B cell (primary cell): ENCODE results near the gene CHD9NB. TPM values are rescaled to one million over a fixed set of nuclear protein-coding genes. Genes with fewer than 3 reads are reported as not detected.

Experiments
- ATAC-seq: fragments of 200-7000 bp; cut with Tn5 transposase; one replicate; pipeline ENCODE4 v1.10.0; 2021; ENCODE audit warnings: low read depth, mild to moderate bottlenecking, moderate number of reproducible peaks, moderate library complexity
- CTCF ChIA-PET: fragments of 350-600 bp; sonication (Branson Sonifier 250); formaldehyde crosslinking; loops from one replicate; lab custom pipeline; 2021; ENCODE audit warnings: antibody characterized with exemption, inconsistent platforms; lab: Charles Lee
- POLR2A ChIA-PET: fragments of 350-600 bp; sonication (Branson Sonifier 250); formaldehyde crosslinking; loops from one replicate; lab custom pipeline; 2021; ENCODE audit warnings: antibody characterized with exemption; lab: Charles Lee
- DNase-seq: peaks from one replicate; pipeline ENCODE4 v3.0.0; 2013
- H2AFZ ChIP-seq: 2 replicates; pipeline ENCODE4 v1.6.1; 2012; ENCODE audit warnings: mild to moderate bottlenecking, low read depth, low read length; ENCODE audit not compliant: insufficient read depth, poor library complexity, severe bottlenecking
- H3K27ac ChIP-seq, 2 donors: 1 replicate in 1 of 2; 2 replicates in 1 of 2; pipeline ENCODE4 v1.5.1; 2012 to 2013; ENCODE audit warnings: low read length in 2 of 2, mild to moderate bottlenecking in 2 of 2, moderate library complexity in 1 of 2
- H3K27me3 ChIP-seq, 4 experiments: fragments of 200-600 bp in 1 of 4; sonication (generic) in 1 of 4; replicated peaks in 1 of 4; 1 replicate in 2 of 4; 2 replicates in 2 of 4; pipeline versions ENCODE4 v1.6.1 to v1.7.0; 2013 to 2016; ENCODE audit warnings: low read length in 3 of 4, mild to moderate bottlenecking in 2 of 4, mixed read lengths in 1 of 4, moderate library complexity in 1 of 4; ENCODE audit not compliant: insufficient read depth in 4 of 4, control insufficient read depth in 3 of 4; ENCODE audit errors: control extremely low read depth in 1 of 4
- H3K36me3 ChIP-seq, 2 experiments: replicated peaks in 1 of 2; 1 replicate in 1 of 2; 2 replicates in 1 of 2; pipeline versions ENCODE4 v1.6.1 to v1.7.1; 2013; ENCODE audit warnings: low read length in 1 of 2; ENCODE audit not compliant: insufficient read depth in 2 of 2, control insufficient read depth in 1 of 2; ENCODE audit errors: control extremely low read depth in 1 of 2, extremely low read depth in 1 of 2
- H3K4me1 ChIP-seq, 2 donors: fragments of 200-600 bp in 1 of 2; sonication (generic) in 1 of 2; 1 replicate in 1 of 2; 2 replicates in 1 of 2; pipeline versions ENCODE4 v1.5.1 to v1.6.1; 2013 to 2017; ENCODE audit warnings: low read length in 2 of 2; ENCODE audit not compliant: control insufficient read depth in 2 of 2, insufficient read depth in 2 of 2
- H3K4me2 ChIP-seq: replicated peaks from 2 replicates; pipeline ENCODE3; 2012; ENCODE audit warnings: mild to moderate bottlenecking, low read depth, low read length; ENCODE audit not compliant: poor library complexity, severe bottlenecking
- H3K4me3 ChIP-seq, 5 experiments: fragments of 200-600 bp in 1 of 5; sonication (generic) in 1 of 5; 1 replicate in 3 of 5; 2 replicates in 2 of 5; pipeline versions ENCODE4 v1.5.1 to v1.7.0; 2011 to 2016; ENCODE audit warnings: low read length in 4 of 5, mild to moderate bottlenecking in 4 of 5, low read depth in 2 of 5, control low read depth in 1 of 5, moderate library complexity in 1 of 5; ENCODE audit not compliant: insufficient read depth in 1 of 5; ENCODE audit errors: control extremely low read depth in 1 of 5, extremely low read depth in 1 of 5
- H3K79me2 ChIP-seq: fragments of 200-600 bp; sonication (generic); one replicate; pipeline ENCODE4 v1.6.0; 2016; ENCODE audit warnings: low read length; ENCODE audit not compliant: control insufficient read depth, insufficient read depth
- H3K9ac ChIP-seq: fragments of 200-600 bp; sonication (generic); 2 replicates; pipeline ENCODE4 v1.6.1; 2017; ENCODE audit warnings: mild to moderate bottlenecking, low read length, moderate library complexity
- H3K9me3 ChIP-seq, 3 donors: one replicate each; pipeline versions ENCODE4 v1.6.1 to v1.7.1; 2013; ENCODE audit warnings: low read length in 2 of 3; ENCODE audit not compliant: control insufficient read depth in 2 of 3, insufficient read depth in 1 of 3; ENCODE audit errors: control extremely low read depth in 1 of 3
- H4K20me1 ChIP-seq: 2 replicates; pipeline ENCODE4 v1.6.0; 2012; ENCODE audit warnings: mild to moderate bottlenecking, low read length; ENCODE audit not compliant: insufficient read depth, control insufficient read depth, poor library complexity, severe bottlenecking
- H3K27ac Mint-ChIP-seq: one replicate; pipeline ENCODE4 v1.8.0; 2021; ENCODE audit warnings: mixed read lengths
- H3K27me3 Mint-ChIP-seq: one replicate; pipeline ENCODE4 v1.8.0; 2021; ENCODE audit warnings: mixed read lengths
- H3K4me1 Mint-ChIP-seq: one replicate; pipeline ENCODE4 v1.8.0; 2021; ENCODE audit warnings: mixed read lengths
- H3K4me3 Mint-ChIP-seq: one replicate; pipeline ENCODE4 v1.8.0; 2021; ENCODE audit warnings: mixed read lengths
- H3K9me3 Mint-ChIP-seq: one replicate; pipeline ENCODE4 v1.8.0; 2022; ENCODE audit warnings: mixed read lengths; ENCODE audit not compliant: insufficient read depth
- EZH2 ChIP-seq: IDR thresholded peaks from 2 replicates; pipeline ENCODE4 v1.6.1; 2012; ENCODE audit warnings: borderline replicate concordance, low read depth, mild to moderate bottlenecking, moderate library complexity, low read length; ENCODE audit not compliant: insufficient read depth, poor library complexity, severe bottlenecking
- WGBS: methylation state at CpG from one replicate; pipeline ENCODE4 v1.1.5; 2013; ENCODE audit warnings: missing lambda C conversion rate; ENCODE audit not compliant: insufficient coverage; 5-methylcytosine and 5-hydroxymethylcytosine counted together
- intact Hi-C: fragments of 100-400 bp; cut with micrococcal nuclease; formaldehyde crosslinking; loops from one replicate; pipeline ENCODE4 v1.10.0; 2022
- polyA plus RNA-seq: library from polyadenylated mRNA; depleted of rRNA; stranded (reverse); fragments of >200 nt; gene quantifications from 2 replicates; pipeline ENCODE4 v1.2.3, GENCODE V29; 2012
- total RNA-seq, 2 donors: library from RNA; stranded (reverse); fragments of 120-200 nt in 1 of 2; gene quantifications; 1 replicate in 1 of 2; 2 replicates in 1 of 2; pipeline versions ENCODE4 v1.2.3 to v1.2.4, GENCODE V29; 2013 to 2022
- TF ChIP-seq, protein P1 (sequence below): fragments of 200-600 bp; IDR thresholded peaks from one replicate; pipeline ENCODE4 v1.8.0; 2022; ENCODE audit warnings: antibody characterized with exemption, mild to moderate bottlenecking

Gene CHD9NB
- total and polyA plus RNA-seq, 2 donors (not counting 1 experiment from before 2014, with no cell fraction given), result not detected

DNA sequence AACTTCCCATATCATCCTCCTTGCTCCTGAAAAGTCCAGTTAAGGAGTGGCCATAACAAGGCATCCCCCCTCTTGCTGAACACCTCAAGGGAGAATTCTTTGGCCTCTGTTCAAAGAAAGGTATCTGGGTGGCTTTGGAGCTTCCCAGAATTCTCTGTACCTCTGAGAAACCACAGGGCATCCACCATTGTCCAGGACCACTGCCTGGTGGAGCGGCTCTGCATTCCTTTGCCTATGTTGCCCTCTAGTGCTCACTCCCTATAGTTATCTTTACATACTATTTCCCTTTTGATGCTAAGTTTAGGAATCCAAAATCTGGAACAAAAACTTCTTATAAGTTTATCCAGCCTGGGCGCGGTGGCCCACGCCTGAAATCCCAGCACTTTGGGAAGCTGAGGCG, 30.3 kb downstream of the CHD9NB start:
- Histone ChIP-seq H4K20me1 (no peaks in the 10 kb centered on the region), H3K4me2 (no peak overlapping the region), H2AFZ (no peak overlapping the region), H3K27ac (no peak overlapping the region), H3K36me3 (no peaks in the 10 kb centered on the region), H3K27me3 (no peaks in the 10 kb centered on the region), H3K79me2 (no peaks in the 10 kb centered on the region), H3K4me3 (no peak overlapping the region), H3K9me3 (no peaks in the 10 kb centered on the region), H3K4me1 (no peaks in the 10 kb centered on the region), H3K9ac (no peak overlapping the region)
- ChIA-PET POLR2A (no interaction called here), CTCF (no interaction called here)
- no peaks in the 10 kb centered on the region for H3K9me3 Mint-ChIP-seq
- no peak for TF ChIP-seq EZH2
- TF ChIP-seq, protein P1, sequence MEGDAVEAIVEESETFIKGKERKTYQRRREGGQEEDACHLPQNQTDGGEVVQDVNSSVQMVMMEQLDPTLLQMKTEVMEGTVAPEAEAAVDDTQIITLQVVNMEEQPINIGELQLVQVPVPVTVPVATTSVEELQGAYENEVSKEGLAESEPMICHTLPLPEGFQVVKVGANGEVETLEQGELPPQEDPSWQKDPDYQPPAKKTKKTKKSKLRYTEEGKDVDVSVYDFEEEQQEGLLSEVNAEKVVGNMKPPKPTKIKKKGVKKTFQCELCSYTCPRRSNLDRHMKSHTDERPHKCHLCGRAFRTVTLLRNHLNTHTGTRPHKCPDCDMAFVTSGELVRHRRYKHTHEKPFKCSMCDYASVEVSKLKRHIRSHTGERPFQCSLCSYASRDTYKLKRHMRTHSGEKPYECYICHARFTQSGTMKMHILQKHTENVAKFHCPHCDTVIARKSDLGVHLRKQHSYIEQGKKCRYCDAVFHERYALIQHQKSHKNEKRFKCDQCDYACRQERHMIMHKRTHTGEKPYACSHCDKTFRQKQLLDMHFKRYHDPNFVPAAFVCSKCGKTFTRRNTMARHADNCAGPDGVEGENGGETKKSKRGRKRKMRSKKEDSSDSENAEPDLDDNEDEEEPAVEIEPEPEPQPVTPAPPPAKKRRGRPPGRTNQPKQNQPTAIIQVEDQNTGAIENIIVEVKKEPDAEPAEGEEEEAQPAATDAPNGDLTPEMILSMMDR, result no peak
- H3K4me3 Mint-ChIP-seq, result no peak overlapping the region
- no peaks in the 10 kb centered on the region for H3K4me1 Mint-ChIP-seq
- intact Hi-C loops, result loop anchor here (5.0 kb wide), 1 partner anchor 830 kb away; no protein-coding TSS in a partner anchor
- ATAC-seq, result no peak
- peaks cover 11% of the 10 kb centered on the region for H3K27me3 Mint-ChIP-seq
- no peak overlapping the region for H3K27ac Mint-ChIP-seq
- WGBS, result no CpG with 5 or more reads among the region's 5 CpGs
- DNase-seq, result no peak

DNA sequence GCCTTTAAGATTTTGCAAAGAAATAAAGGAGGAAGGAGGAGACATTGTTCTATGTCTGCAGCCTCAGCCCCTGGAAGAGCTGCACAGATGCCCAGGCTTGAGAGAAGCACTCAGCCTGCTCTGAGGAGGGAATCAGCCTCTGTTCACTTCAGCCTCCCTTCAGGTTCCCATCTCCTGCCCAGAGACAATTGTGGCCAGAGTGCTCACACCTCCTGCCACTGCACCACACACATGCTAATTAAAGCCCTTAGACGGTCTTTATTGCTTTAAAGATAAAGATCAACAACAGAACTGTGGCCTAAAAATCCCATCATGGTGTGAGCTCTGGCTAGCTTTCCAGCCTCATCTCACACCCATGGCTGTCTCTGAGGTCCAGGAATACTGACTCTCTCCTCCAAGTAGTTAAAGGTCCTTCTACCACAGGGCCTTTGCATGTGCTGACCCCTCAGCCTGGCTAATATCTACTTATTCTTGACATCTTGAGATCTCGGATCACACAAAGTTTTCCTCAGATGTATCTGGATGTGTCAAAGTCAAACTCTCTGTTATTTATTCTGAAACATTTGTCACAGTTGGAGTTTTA, 33.8 kb downstream of the CHD9NB start:
- Histone ChIP-seq H4K20me1 (no peaks in the 10 kb centered on the region), H3K4me3 (no peak overlapping the region), H3K9ac (no peak overlapping the region), H3K27ac (no peak overlapping the region), H2AFZ (no peak overlapping the region), H3K27me3 (peaks cover 0 to 4% (median 0%) of the 10 kb centered on the region in 4 experiments), H3K9me3 (no peaks in the 10 kb centered on the region), H3K79me2 (no peaks in the 10 kb centered on the region), H3K4me1 (no peaks in the 10 kb centered on the region), H3K36me3 (no peaks in the 10 kb centered on the region), H3K4me2 (no peak overlapping the region)
- ChIA-PET CTCF (no interaction called here), POLR2A (no interaction called here)
- DNase-seq (no peak), ATAC-seq (no peak)
- Mint-ChIP-seq H3K4me3 (no peak overlapping the region), H3K4me1 (no peaks in the 10 kb centered on the region), H3K9me3 (no peaks in the 10 kb centered on the region), H3K27me3 (peaks cover 20% of the 10 kb centered on the region), H3K27ac (no peak overlapping the region)
- intact Hi-C loops, result no loop called here
- TF ChIP-seq, protein P1, result no peak
- no peak for TF ChIP-seq EZH2
- 100% methylated on average over 2 of the region's 2 CpGs for WGBS
